GM06990 (cell line): ENCODE measurements around the gene KIAA1755.

Source experiments
- DNase-seq: peaks from one replicate; pipeline ENCODE4 v3.0.0-alpha.2; 2011; ENCODE audit not compliant: insufficient read length; ENCODE audit errors: extremely low read depth
- H3K27me3 ChIP-seq: replicated peaks from 2 replicates; pipeline ENCODE4 v1.6.0; 2011; ENCODE audit warnings: low read length; ENCODE audit not compliant: control insufficient read depth, insufficient read depth
- H3K36me3 ChIP-seq: 2 replicates; pipeline ENCODE4 v1.5.1; 2011; ENCODE audit warnings: low read length; ENCODE audit not compliant: control insufficient read depth, insufficient read depth
- H3K4me3 ChIP-seq: replicated peaks from 2 replicates; pipeline ENCODE4 v1.5.1; 2011; ENCODE audit warnings: low read depth, mild to moderate bottlenecking, control low read depth, low read length
- TF ChIP-seq, protein P1 (sequence below): IDR thresholded peaks from 2 replicates; pipeline ENCODE4 v1.5.1; 2011; ENCODE audit warnings: low read length, control low read depth, mild to moderate bottlenecking, inconsistent platforms; ENCODE audit not compliant: insufficient read depth, poor library complexity, severe bottlenecking

KIAA1755 gene

DNA sequence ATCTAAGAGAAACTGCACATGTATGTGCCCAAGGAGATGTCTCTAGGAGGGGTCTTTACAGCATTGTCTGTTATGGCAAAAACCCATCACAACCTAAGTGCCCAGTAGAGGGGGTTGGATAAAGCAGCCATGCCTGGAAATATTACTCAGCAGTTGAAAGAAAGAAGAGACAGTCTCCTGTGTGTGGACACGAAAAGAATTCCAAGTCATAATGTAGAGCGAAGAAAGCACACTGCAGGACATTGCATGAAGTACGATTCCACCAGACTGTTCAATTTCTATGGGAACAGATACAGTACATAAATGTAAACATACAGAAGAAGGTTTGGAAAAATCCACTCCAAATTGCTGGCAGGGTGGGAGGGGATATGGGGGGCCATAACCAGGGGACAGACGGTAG, 88.1 kb downstream of the KIAA1755 start:
- Histone ChIP-seq H3K4me3 (no peak overlapping the region), H3K27me3 (no peaks in the 10 kb centered on the region), H3K36me3 (no peaks in the 10 kb centered on the region)
- no peak for DNase-seq
- TF ChIP-seq, protein P1, sequence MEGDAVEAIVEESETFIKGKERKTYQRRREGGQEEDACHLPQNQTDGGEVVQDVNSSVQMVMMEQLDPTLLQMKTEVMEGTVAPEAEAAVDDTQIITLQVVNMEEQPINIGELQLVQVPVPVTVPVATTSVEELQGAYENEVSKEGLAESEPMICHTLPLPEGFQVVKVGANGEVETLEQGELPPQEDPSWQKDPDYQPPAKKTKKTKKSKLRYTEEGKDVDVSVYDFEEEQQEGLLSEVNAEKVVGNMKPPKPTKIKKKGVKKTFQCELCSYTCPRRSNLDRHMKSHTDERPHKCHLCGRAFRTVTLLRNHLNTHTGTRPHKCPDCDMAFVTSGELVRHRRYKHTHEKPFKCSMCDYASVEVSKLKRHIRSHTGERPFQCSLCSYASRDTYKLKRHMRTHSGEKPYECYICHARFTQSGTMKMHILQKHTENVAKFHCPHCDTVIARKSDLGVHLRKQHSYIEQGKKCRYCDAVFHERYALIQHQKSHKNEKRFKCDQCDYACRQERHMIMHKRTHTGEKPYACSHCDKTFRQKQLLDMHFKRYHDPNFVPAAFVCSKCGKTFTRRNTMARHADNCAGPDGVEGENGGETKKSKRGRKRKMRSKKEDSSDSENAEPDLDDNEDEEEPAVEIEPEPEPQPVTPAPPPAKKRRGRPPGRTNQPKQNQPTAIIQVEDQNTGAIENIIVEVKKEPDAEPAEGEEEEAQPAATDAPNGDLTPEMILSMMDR: no peak

DNA sequence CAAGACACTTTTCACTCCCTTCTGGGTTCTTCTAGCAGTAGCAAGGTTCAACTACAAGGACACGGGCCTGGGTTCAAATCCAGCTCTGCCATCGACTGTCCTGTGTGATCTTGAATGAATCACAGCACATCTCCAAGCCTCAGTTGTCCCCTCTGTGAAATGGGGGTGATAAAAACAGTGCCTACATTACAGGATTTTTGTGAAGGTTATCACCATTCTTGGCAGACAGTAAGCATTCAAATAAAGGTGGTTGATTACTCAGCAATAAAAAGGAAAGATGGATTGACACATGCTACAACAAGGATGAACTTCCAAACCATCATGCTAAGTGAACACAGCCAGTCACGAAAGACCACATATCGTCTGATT, 88.9 kb downstream of the KIAA1755 start:
- TF ChIP-seq, protein P1: no peak
- no peak overlapping the region for H3K4me3 ChIP-seq
- no peaks in the 10 kb centered on the region for H3K27me3 ChIP-seq
- H3K36me3 ChIP-seq: no peaks in the 10 kb centered on the region
- DNase-seq: no peak

DNA sequence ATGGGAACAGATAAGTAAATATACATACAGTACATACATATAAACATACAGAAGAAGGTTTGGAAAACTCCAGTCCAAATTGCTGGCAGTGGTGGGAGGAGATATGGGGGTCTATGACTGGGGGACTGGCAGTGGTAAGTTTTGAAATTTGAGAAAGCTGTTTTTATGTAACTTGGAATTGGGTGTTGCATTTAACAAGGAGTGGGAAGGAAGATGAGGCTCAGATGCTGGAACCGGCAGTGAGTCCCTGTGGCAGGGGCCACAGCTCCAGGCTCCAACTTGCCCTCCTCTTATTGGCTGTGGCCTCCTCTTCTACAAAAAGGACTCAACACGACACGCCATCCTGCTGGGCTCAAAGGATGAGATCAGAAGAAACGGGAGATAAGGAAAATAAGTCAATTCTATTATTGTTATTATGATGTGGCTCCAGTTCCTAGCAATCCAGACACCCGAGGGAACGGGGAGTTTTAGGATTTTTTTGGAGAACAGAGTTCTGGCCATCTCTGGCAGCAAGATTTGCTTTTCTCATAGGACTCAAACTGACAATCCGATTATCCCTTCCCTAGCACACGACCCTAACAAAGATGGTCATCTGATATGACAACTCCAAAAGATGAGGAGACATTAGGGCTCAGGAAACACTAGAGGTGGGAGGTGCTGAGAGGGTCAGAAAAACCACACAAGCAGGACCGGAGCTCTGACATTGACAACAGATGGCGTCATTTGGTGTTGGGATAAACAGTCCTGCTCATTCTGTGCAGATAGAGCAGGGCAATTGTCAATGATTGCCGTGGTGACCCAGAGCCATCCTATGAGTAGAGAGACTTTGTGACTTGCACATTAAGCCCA, 89.5 kb downstream of the KIAA1755 start:
- TF ChIP-seq, protein P1: no peak
- no peaks in the 10 kb centered on the region for H3K36me3 ChIP-seq
- DNase-seq: no peak
- H3K27me3 ChIP-seq: no peaks in the 10 kb centered on the region
- no peak overlapping the region for H3K4me3 ChIP-seq

DNA sequence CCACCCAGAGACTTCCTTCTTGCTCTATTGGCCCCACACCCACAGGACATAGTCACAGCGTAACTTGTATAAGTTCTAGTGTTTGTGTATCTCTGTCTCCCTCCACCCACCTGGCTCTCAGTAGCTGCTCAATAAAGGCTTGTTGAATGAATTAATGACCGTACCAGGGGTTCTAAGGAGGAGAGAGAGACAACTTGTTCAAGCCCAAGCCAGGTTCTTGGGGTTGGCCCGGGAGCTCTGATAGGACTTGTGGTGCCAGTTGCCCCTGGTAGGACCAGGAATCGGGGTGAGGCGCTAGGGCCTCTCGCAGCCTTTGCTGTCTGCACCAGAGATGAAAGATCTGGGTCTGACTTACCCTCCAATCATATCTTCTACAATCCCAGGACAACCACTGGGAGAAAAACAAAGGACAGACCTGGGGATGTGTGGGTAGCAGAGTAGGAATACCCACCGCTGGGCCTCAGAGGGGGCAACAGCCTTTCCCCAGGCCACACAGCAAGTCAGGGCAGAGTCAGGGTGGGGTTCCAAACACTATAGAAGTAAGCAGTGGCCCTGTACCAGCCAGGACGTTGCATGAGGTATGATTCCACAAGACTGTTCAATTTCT, 90.2 kb downstream of the KIAA1755 start:
- TF ChIP-seq, protein P1: no peak
- H3K4me3 ChIP-seq: no peak overlapping the region

DNA sequence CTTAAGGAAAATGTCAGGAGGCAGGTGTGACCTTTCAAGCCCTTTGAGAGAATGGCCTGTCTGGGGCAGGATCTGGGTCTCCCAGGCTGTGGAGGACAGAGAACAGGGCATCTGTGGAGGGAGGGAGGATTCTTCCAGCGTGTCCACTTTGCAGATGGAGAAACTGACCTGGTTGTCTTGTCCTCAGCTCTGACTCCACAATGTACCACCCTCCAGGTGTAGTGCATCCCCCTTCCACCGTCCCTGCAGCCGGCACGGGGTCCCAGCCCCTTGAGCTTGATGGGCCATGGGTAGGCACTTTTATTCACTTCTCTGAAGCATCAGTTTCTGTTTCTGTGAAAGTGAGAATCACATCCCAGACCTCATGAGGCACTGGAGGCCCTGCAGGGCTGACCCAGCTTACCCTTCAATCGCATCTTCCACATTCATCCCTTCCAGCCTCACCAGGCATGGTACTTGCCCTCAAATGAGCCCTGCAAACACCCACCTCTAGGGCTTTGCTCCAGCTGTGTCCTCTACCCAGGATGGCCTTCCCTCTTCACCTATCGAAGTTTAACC, 90.8 kb downstream of the KIAA1755 start:
- DNase-seq: no peak
- no peak overlapping the region for H3K4me3 ChIP-seq
- H3K27me3 ChIP-seq: no peaks in the 10 kb centered on the region
- no peaks in the 10 kb centered on the region for H3K36me3 ChIP-seq
- TF ChIP-seq, protein P1: no peak

More for the DNA sequence above, 90.2 kb downstream of the KIAA1755 start:
- Histone ChIP-seq H3K36me3 (no peaks in the 10 kb centered on the region), H3K27me3 (no peaks in the 10 kb centered on the region)
- no peak for DNase-seq
